ENCODE data around the gene PCED1A. TPM values are rescaled to one million over a fixed set of nuclear protein-coding genes. Genes with fewer than 3 reads are reported as not detected.

PCED1A gene
- 10.2 and 20.9 TPM in 2 replicates for total RNA-seq (2011; cell fraction: chromatin; rRNA removed; ENCODE audit: low replicate concordance)
- total RNA-seq (2011; cell fraction: nucleolus; rRNA removed) = 24.3 and 24.6 TPM in 2 replicates
- total RNA-seq (2011; cell fraction: nucleoplasm; rRNA removed) = 14.3 and 20.0 TPM in 2 replicates
- 6.2 and 6.4 TPM in 2 replicates for total RNA-seq (2014; rRNA removed)
- total RNA-seq (2014; rRNA removed; fragmentation: Illumina TruSeq; extraction: Trizol) = 1.5 and 2.0 TPM in 2 replicates
- 2.4 and 2.9 TPM in 2 replicates for total RNA-seq (2015; rRNA removed; fragmentation: Illumina TruSeq; extraction: Trizol)
- 8.9 and 9.4 TPM in 2 replicates for total RNA-seq (2021)
- 7.4 and 20.2 TPM in 2 replicates for polyA plus RNA-seq (2011; rRNA removed)
- polyA plus RNA-seq (2011; cell fraction: cytosol; rRNA removed) = 12.4 and 18.8 TPM in 2 replicates
- 117 and 147 TPM in 2 replicates for polyA plus RNA-seq (2011; cell fraction: nucleus; rRNA removed)
- polyA plus RNA-seq (2012) = 8.6 and 18.7 TPM in 2 replicates
- 4.3 and 5.9 TPM in 2 replicates for polyA plus RNA-seq (2014; fragmentation: Illumina TruSeq; extraction: Trizol)
- polyA plus RNA-seq (2014; fragmentation: Nextera tagmentation; extraction: Ambion mirVana) = 1 to 10 TPM; 1.6 to 3.2 TPM
- 11.5 and 12.5 TPM in 2 replicates for polyA plus RNA-seq (2014; rRNA removed)
- polyA minus RNA-seq (2011; rRNA and poly(A)+ RNA removed) = 0.60 and 1.3 TPM in 2 replicates
- 2.9 and 10.5 TPM in 2 replicates for polyA minus RNA-seq (2011; cell fraction: cytosol; rRNA and poly(A)+ RNA removed)
- 17.8 and 20.9 TPM in 2 replicates for polyA minus RNA-seq (2011; cell fraction: nucleus; rRNA and poly(A)+ RNA removed)
- Bru-seq, nascent RNA = percentile 55 among the genes with signal in this experiment
- percentile 53 among the genes with signal in this experiment for BruChase-seq, experiment 1, labeled RNA remaining after a 2-hour chase
- percentile 54 among the genes with signal in this experiment for BruChase-seq, experiment 2, labeled RNA remaining after a 6-hour chase
- long read RNA-seq, experiment 1, partial matches to known transcripts = 8 of 11 reads
- long read RNA-seq, experiment 1, other reads (novel, unspliced or antisense) = 2 of 11 reads
- long read RNA-seq, experiment 2, partial matches to known transcripts = 3 of 7 reads
- long read RNA-seq, experiment 2, other reads (novel, unspliced or antisense) = 4 of 7 reads
- long read RNA-seq, experiment 3 = 0 reads

GRCh38 chr20:2840138-2840966 lies at the start of gene PCED1A, which contains the start of gene VPS16:
Gene PCED1A, minus strand, starts transcription at chr20:2840655. Its CDS starts 743 bp downstream, at chr20:2839912.
Gene VPS16, plus strand, starts transcription at chr20:2840745. Its CDS starts 30 bp downstream, at chr20:2840775.
- 9% methylated on average over 27 of the region's 98 CpGs for WGBS (ENCODE audit: insufficient coverage, low coverage, missing lambda C conversion rate)
- peak; percentile 79 for FAIRE-seq
- intact Hi-C loops (cut with micrococcal nuclease) = no loop called here
- TF ChIP-seq ZNF668 (CRISPR knock-in tag; IDR thresholded peaks at IDR 0.05) (no peak), XRCC3 (IDR thresholded peaks at IDR 0.05) (no peak), SETDB1 (IDR thresholded peaks at IDR 0.05; ENCODE audit: low read length) (no peak), HDGF (IDR thresholded peaks at IDR 0.05) (no peak), NFYB (IDR thresholded peaks at IDR 0.05; ENCODE audit: extremely low read depth, insufficient read length) (no peak), RFX7 (CRISPR knock-in tag; IDR thresholded peaks at IDR 0.05) (no peak), ZBTB43 (CRISPR knock-in tag; IDR thresholded peaks at IDR 0.05) (0 out of 2 replicates have a peak, but pooled peaks have one; percentile 24), ID3 (CRISPR knock-in tag; IDR thresholded peaks at IDR 0.05) (no peak), ID3 (tag; IDR thresholded peaks at IDR 0.05) (peak; percentile 91), SMC3 (conservative IDR thresholded peaks at IDR 0.05; ENCODE audit: insufficient read depth, low read depth, low read length) (no peak), PHB (CRISPR knock-in tag; IDR thresholded peaks at IDR 0.05) (no peak), ZNF77 (CRISPR knock-in tag; IDR thresholded peaks at IDR 0.05) (no peak), STAG1 (CRISPR knock-in tag; IDR thresholded peaks at IDR 0.05; ENCODE audit: borderline replicate concordance) (no peak), KDM4B (IDR thresholded peaks at IDR 0.05; ENCODE audit: borderline replicate concordance in 2 of 2, low read depth in 1 of 2) (peak in 1 of 2 experiments; percentile 72; a peak in 2 of 4 replicates), MYNN (IDR thresholded peaks at IDR 0.05) (no peak), MYNN (CRISPR knock-in tag; IDR thresholded peaks at IDR 0.05) (no peak), ZNF707 (CRISPR knock-in tag; conservative IDR thresholded peaks at IDR 0.05) (no peak)

More at GRCh38 chr20:2840138-2840966, at the start of gene PCED1A, which contains the start of gene VPS16:
- Histone ChIP-seq H3K4me2 (ENCODE audit: insufficient read depth, low read length) (peak within 1 kb of the TSS; percentile 90), H4K20me1 (replicated peaks; ENCODE audit: control insufficient read depth, insufficient read depth, low read length) (no peaks in the 10 kb centered on the region), H3K27ac (ENCODE audit: extremely low read depth, low read depth, low read length) (peak within 1 kb of the TSS; percentile 88), H2AFZ (ENCODE audit: low read depth, low read length) (peak within 1 kb of the TSS; percentile 98), H3K9me1 (ENCODE audit: control insufficient read depth, insufficient read depth, low read length) (no peaks in the 10 kb centered on the region), H3K9me3 (replicated peaks; ENCODE audit: control insufficient read depth, insufficient read depth, low read depth, low read length) (no peaks in the 10 kb centered on the region), H3K27me3 (ENCODE audit: control insufficient read depth in 2 of 2, insufficient read depth in 2 of 2, low read length in 2 of 2) (no peaks in the 10 kb centered on the region), H3K4me3 (peak within 1 kb of the TSS; percentile 67), H3K79me2 (ENCODE audit: control insufficient read depth, insufficient read depth, low read length) (peaks cover 3% of the 10 kb centered on the region; the same call in 1 of the 3 replicates), H3K36me3 (ENCODE audit: control insufficient read depth, insufficient read depth, low read length) (no peaks in the 10 kb centered on the region), H3K4me1 (replicated peaks in 1 of 2; ENCODE audit: control insufficient read depth in 2 of 2, insufficient read depth in 2 of 2, low read length in 2 of 2) (peaks cover 9 to 25% of the 10 kb centered on the region in 2 experiments; a peak in 4 of 5 replicates), H3K9ac (ENCODE audit: insufficient read depth in 1 of 2, low read depth in 2 of 2, low read length in 2 of 2) (peak within 1 kb of the TSS; percentile 83 to 93)
- peak; percentile 86 to 93 (median 90) for DNase-seq (ENCODE audit: extremely low read depth in 1 of 4, low spot score in 3 of 4)
- POLR2A ChIA-PET = interaction anchor here (0.8 to 1.1 kb wide), 5 partner anchors 14 to 132 kb away, joined by 3 read pairs; no protein-coding TSS in a partner anchor
- CTCF ChIA-PET (ENCODE audit: low intra/inter-chr PET ratio) = interaction anchor here (0.5 kb wide), 1 partner anchor 429 kb away, joined by 6 read pairs; no protein-coding TSS in a partner anchor
- peak; percentile 100 for ATAC-seq
- no TSS peak for BruUV-seq (replicated peaks)
- in situ Hi-C loops (cut with MboI) = no loop called here
